ENCODE measurements around the gene PRKCH.

PRKCH gene

DNA sequence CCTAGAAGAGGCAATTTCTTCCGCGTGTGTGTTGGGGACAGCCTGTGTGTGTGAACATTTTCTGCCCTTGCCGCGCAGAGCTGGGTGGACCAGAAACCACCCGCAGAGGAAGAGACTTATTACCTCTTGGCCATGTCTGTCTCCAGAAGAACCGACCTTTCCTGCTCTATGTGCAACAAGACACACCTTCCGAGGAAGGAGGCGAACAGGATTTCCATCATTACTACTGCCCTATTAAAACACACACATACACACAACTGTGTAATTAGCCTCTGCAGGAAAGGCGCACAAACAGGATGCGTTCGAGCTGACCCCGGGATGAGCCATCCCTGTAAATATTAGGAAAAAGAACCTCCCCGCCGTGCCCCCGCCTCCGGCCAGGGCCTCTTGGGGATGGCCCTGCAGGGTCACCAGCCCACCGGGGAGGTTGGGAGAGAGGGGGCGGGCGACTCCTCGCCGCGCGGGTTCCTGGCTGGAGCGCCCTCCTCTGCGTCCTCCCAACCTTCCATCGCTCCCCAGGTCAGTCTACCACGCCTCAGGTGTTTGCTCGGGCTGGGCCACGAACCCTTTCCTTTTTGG is 484 bp upstream of the PRKCH start:
- Histone ChIP-seq H3K4me3 (peak overlapping the region; percentile 53 to 58), H3K4me1 (peaks cover 0 to 22% (median 12%) of the 10 kb centered on the region in 4 donors), H3K27me3 (peaks cover 0 to 22% of the 10 kb centered on the region in 2 donors), H3K9me3 (no peaks in the 10 kb centered on the region), H3K36me3 (no peaks in the 10 kb centered on the region), H3K27ac (peak overlapping the region in 1 of 2 donors; percentile 34)
- DNase-seq, result no peak
- TF ChIP-seq, protein P1, sequence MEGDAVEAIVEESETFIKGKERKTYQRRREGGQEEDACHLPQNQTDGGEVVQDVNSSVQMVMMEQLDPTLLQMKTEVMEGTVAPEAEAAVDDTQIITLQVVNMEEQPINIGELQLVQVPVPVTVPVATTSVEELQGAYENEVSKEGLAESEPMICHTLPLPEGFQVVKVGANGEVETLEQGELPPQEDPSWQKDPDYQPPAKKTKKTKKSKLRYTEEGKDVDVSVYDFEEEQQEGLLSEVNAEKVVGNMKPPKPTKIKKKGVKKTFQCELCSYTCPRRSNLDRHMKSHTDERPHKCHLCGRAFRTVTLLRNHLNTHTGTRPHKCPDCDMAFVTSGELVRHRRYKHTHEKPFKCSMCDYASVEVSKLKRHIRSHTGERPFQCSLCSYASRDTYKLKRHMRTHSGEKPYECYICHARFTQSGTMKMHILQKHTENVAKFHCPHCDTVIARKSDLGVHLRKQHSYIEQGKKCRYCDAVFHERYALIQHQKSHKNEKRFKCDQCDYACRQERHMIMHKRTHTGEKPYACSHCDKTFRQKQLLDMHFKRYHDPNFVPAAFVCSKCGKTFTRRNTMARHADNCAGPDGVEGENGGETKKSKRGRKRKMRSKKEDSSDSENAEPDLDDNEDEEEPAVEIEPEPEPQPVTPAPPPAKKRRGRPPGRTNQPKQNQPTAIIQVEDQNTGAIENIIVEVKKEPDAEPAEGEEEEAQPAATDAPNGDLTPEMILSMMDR (IDR thresholded peaks at IDR 0.05), result no peak
- intact Hi-C loops (cut with DNase I; ENCODE audit: low total_unique reads), result no loop called here

DNA sequence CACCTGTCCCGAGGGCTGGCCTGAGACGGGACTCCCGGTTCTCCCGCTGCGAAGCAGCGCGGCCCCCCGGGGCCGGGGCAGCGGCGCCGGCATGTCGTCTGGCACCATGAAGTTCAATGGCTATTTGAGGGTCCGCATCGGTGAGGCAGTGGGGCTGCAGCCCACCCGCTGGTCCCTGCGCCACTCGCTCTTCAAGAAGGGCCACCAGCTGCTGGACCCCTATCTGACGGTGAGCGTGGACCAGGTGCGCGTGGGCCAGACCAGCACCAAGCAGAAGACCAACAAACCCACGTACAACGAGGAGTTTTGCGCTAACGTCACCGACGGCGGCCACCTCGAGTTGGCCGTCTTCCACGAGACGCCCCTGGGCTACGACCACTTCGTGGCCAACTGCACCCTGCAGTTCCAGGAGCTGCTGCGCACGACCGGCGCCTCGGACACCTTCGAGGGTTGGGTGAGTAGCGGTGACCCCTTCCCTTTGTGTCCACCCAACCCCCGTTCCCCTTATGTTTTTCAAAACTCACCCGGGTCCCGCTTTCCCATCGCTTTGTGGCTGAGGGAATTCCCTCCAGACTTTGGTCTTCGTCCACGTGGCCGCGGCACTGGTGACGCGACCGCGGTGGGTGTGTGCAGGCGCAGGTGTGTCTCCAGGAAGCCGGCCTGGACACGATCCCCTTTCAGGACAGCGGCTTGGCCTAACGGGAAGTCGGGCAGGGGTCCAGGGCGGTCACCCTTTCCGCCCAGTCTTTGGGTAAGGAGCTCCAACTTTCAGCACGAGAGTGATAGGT is 826 bp downstream of the PRKCH start:
- Histone ChIP-seq H3K4me3 (peak overlapping the region; percentile 53 to 58), H3K36me3 (no peaks in the 10 kb centered on the region), H3K27me3 (peaks cover 0 to 19% of the 10 kb centered on the region in 2 donors), H3K27ac (peak overlapping the region; percentile 11 to 34), H3K4me1 (peaks cover 0 to 22% (median 12%) of the 10 kb centered on the region in 4 donors), H3K9me3 (no peaks in the 10 kb centered on the region)
- TF ChIP-seq, protein P1 (IDR thresholded peaks at IDR 0.05), result no peak
- peak in 1 of 2 donors; percentile 70 for DNase-seq
- intact Hi-C loops (cut with DNase I; ENCODE audit: low total_unique reads), result no loop called here

DNA sequence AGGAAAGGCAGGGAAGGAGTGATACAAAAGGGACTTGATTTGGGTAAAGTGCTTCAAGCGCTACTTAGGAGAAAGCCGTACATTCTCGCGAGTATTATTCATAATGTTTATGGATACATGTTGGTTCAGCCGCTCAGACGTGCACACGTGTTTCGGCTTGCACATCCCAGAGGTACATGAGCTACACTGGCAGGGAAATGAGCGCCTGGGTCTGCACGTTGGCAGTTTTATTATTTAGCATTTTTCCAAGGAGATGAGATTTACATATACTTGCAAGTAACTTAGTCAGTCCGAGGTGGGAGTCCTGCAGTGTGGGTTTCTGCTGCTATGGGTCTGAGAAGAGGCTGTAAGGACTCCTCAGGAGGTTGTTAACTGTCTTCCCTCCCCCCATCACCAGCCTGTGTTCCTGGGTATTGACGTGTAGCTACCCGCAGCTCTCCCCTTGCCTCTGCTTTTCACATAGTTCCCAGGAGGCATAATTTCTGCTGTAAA is 1.5 kb downstream of the PRKCH start:
- H3K27ac ChIP-seq, result no peak overlapping the region
- TF ChIP-seq, protein P1 (IDR thresholded peaks at IDR 0.05), result no peak

DNA sequence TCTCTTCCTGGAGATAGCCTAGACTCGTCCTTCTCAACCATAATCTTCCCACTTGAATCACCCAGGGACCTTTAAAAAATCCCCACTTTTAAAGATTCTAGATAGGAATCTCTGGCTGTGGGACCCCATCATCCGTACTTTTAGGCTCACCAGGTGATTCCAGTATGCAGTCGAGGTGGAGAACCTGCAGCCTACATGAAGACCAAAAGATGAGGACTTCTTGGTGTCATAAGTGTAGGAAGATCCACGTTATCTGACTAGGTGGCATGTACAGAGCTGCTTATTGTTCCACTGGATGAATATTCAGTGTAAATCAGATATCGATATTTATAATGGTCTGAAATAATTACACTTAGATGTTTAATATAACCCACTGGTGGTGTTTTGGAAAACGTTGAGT is 2.6 kb downstream of the PRKCH start:
- TF ChIP-seq, protein P1 (IDR thresholded peaks at IDR 0.05), result no peak
- intact Hi-C loops (cut with DNase I; ENCODE audit: low total_unique reads), result no loop called here
- Histone ChIP-seq H3K9me3 (no peaks in the 10 kb centered on the region), H3K36me3 (no peaks in the 10 kb centered on the region), H3K27me3 (peaks cover 0 to 19% of the 10 kb centered on the region in 2 donors), H3K4me3 (peak overlapping the region in 1 of 2 donors; percentile 58), H3K27ac (no peak overlapping the region), H3K4me1 (peaks cover 0 to 22% (median 12%) of the 10 kb centered on the region in 4 donors)
- DNase-seq, result no peak

More for the DNA sequence above, 1.5 kb downstream of the PRKCH start:
- Histone ChIP-seq H3K27me3 (peaks cover 0 to 19% of the 10 kb centered on the region in 2 donors), H3K9me3 (no peaks in the 10 kb centered on the region), H3K36me3 (no peaks in the 10 kb centered on the region), H3K4me1 (peaks cover 0 to 22% (median 12%) of the 10 kb centered on the region in 4 donors), H3K4me3 (peak overlapping the region; percentile 53 to 58)
- no peak for DNase-seq
- intact Hi-C loops (cut with DNase I; ENCODE audit: low total_unique reads), result no loop called here

DNA sequence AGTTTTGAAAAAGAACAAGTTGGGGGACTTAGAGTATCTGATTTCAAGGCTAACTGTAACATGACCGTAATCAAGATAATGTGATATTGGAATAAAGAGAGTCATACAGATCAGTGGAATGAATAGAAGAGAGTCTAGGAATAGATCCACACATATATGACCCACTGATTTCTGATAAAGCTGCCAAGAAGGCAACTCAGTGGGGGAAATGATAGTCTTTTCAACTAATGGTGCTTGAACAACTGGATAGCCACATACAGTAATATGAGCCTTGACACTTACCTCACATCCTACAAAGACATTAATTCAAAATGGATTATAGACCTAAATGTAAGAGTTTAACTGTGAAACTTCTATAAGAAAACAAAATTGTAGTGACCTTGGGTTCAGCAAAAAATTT is 3.8 kb downstream of the PRKCH start:
- intact Hi-C loops (cut with DNase I; ENCODE audit: low total_unique reads), result no loop called here
- peaks cover 0 to 19% of the 10 kb centered on the region in 2 donors for H3K27me3 ChIP-seq
- no peaks in the 10 kb centered on the region for H3K9me3 ChIP-seq
- no peaks in the 10 kb centered on the region for H3K36me3 ChIP-seq
- H3K4me3 ChIP-seq, result no peak overlapping the region
- TF ChIP-seq, protein P1 (IDR thresholded peaks at IDR 0.05), result no peak
- DNase-seq, result no peak
- H3K27ac ChIP-seq, result no peak overlapping the region
- H3K4me1 ChIP-seq, result peaks cover 0 to 22% (median 12%) of the 10 kb centered on the region in 4 donors

All from tibial artery (tissue), 4 donors.